HCT116 (cell line): ENCODE results near the gene CBFA2T3. TPM values are rescaled to one million over a fixed set of nuclear protein-coding genes. Genes with fewer than 3 reads are reported as not detected.

ENCODE experiments used
- ATAC-seq: fragments of 200-7000 bp; cut with Tn5 transposase; 2 replicates; pipeline ENCODE4 v1.9.1; 2020; ENCODE audit warnings: mild to moderate bottlenecking, moderate library complexity
- BruUV-seq: library from RNA; stranded (reverse); fragments of 400-500 nt; replicated peaks from 2 replicates; lab custom pipeline; 2021; lab: Mats Ljungman, UMichigan
- CTCF ChIA-PET: fragments of 300-600 bp; sonication (Branson Sonifier 250); formaldehyde crosslinking; loops from one replicate; lab custom pipeline; 2021; ENCODE audit warnings: antibody characterized with exemption; lab: Charles Lee
- POLR2A ChIA-PET: fragments of 300-600, 350-600 bp; sonication (Branson Sonifier 250); formaldehyde crosslinking; loops from one replicate; lab custom pipeline; 2021; ENCODE audit warnings: antibody characterized with exemption; lab: Charles Lee
- RAD21 ChIA-PET, 2 experiments: fragments of 300-600 bp; sonication (Branson Sonifier 250); formaldehyde crosslinking; loops; one replicate each; lab custom pipeline; 2023; ENCODE audit warnings: low total read pairs in 2 of 2; ENCODE audit not compliant: uncharacterized antibody in 2 of 2, unreplicated experiment in 2 of 2, low non-redundant PET in 1 of 2; lab: Charles Lee
- DNase-seq: peaks from one replicate; pipeline ENCODE4 v3.0.0-alpha.2; 2010; ENCODE audit warnings: low read depth, low spot score
- H2AFZ ChIP-seq: fragments of 200-600 bp; shearing (Covaris generic), sonication (generic); 2 replicates; pipeline ENCODE4 v1.6.1; 2017; ENCODE audit warnings: low read depth, mixed run types, mixed read lengths, antibody characterized with exemption, low read length; ENCODE audit not compliant: poor library complexity, severe bottlenecking
- H3K27ac ChIP-seq: 2 replicates; pipeline ENCODE4 v1.5.1; 2012; ENCODE audit warnings: low read depth, low read length
- H3K27me3 ChIP-seq: fragments of 200-600 bp; sonication (generic); 2 replicates; pipeline ENCODE4 v1.6.1; 2016; ENCODE audit warnings: mixed run types, low read length, mixed read lengths; ENCODE audit not compliant: insufficient read depth
- H3K36me3 ChIP-seq, 2 experiments: fragments of 200-500 bp in 1 of 2; fragments of 200-600 bp in 1 of 2; sonication (Bioruptor generic) in 1 of 2; sonication (generic) in 1 of 2; 2 replicates each; pipeline versions ENCODE4 v1.5.1 to v1.6.1; 2014 to 2016; ENCODE audit warnings: low read length in 2 of 2, inconsistent platforms in 1 of 2, mixed read lengths in 1 of 2, mixed run types in 1 of 2; ENCODE audit not compliant: insufficient read depth in 2 of 2, control insufficient read depth in 1 of 2
- H3K4me1 ChIP-seq, 2 experiments: fragments of 200-600 bp in 1 of 2; sonication (generic) in 1 of 2; 2 replicates each; pipeline versions ENCODE4 v1.5.1 to v1.6.1; 2012 to 2017; ENCODE audit warnings: low read length in 2 of 2, inconsistent platforms in 1 of 2, mild to moderate bottlenecking in 1 of 2, mixed read lengths in 1 of 2, mixed run types in 1 of 2, moderate library complexity in 1 of 2; ENCODE audit not compliant: insufficient read depth in 2 of 2, control insufficient read depth in 1 of 2
- H3K4me2 ChIP-seq: fragments of 200-600 bp; sonication (generic); 2 replicates; pipeline ENCODE4 v1.6.1; 2017; ENCODE audit warnings: mixed run types, low read length, mixed read lengths
- H3K4me3 ChIP-seq, 2 experiments: fragments of 200-600 bp in 1 of 2; sonication (generic) in 1 of 2; replicated peaks in 1 of 2; 2 replicates each; pipeline ENCODE4 v1.5.1; 2011 to 2016; ENCODE audit warnings: low read length in 2 of 2, control low read depth in 1 of 2, low read depth in 1 of 2, mild to moderate bottlenecking in 1 of 2, mixed read lengths in 1 of 2, mixed run types in 1 of 2
- H3K79me2 ChIP-seq: fragments of 200-600 bp; sonication (generic); 2 replicates; pipeline ENCODE4 v1.6.1; 2017; ENCODE audit warnings: mild to moderate bottlenecking, mixed run types, low read length, moderate library complexity, mixed read lengths; ENCODE audit not compliant: insufficient read depth
- H3K9ac ChIP-seq: fragments of 200-600 bp; sonication (generic); 2 replicates; pipeline ENCODE4 v1.6.1; 2016; ENCODE audit warnings: low read length, mixed read lengths
- H3K9me2 ChIP-seq: fragments of 200-600 bp; sonication (generic), shearing (Covaris generic); 2 replicates; pipeline ENCODE4 v1.6.1; 2017; ENCODE audit warnings: mixed run types, mild to moderate bottlenecking, moderate library complexity; ENCODE audit not compliant: insufficient read depth
- H3K9me3 ChIP-seq, 2 experiments: fragments of 200-500 bp in 1 of 2; fragments of 200-600 bp in 1 of 2; sonication (Bioruptor generic) in 1 of 2; sonication (generic) in 1 of 2; 2 replicates each; pipeline ENCODE4 v1.6.1; 2014 to 2017; ENCODE audit warnings: low read length in 2 of 2, mixed read lengths in 2 of 2, inconsistent platforms in 1 of 2, low read depth in 1 of 2, mild to moderate bottlenecking in 1 of 2, mixed run types in 1 of 2, moderate library complexity in 1 of 2; ENCODE audit not compliant: control insufficient read depth in 1 of 2, insufficient read depth in 1 of 2
- H4K20me1 ChIP-seq: fragments of 200-600 bp; sonication (generic), shearing (Covaris generic); 2 replicates; pipeline ENCODE4 v1.6.1; 2017; ENCODE audit warnings: mixed run types, mild to moderate bottlenecking, moderate library complexity; ENCODE audit not compliant: insufficient read depth
- CBX3 ChIP-seq: IDR thresholded peaks from 2 replicates; pipeline ENCODE4 v1.6.1; 2012; ENCODE audit warnings: low read depth
- JUND ChIP-seq: IDR thresholded peaks from 2 replicates; pipeline ENCODE4 v1.6.1; 2012
- POLR2A ChIP-seq: IDR thresholded peaks from 2 replicates; pipeline ENCODE4 v1.7.0; 2011; ENCODE audit warnings: borderline replicate concordance; ENCODE audit not compliant: insufficient read depth, insufficient read length; ENCODE audit errors: extremely low read depth
- RAD21 ChIP-seq: IDR thresholded peaks from 2 replicates; pipeline ENCODE4 v1.6.1; 2012; ENCODE audit warnings: low read depth, mild to moderate bottlenecking
- SIN3A ChIP-seq: IDR thresholded peaks from 2 replicates; pipeline ENCODE4 v1.6.1; 2012; ENCODE audit warnings: low read depth
- TCF7L2 ChIP-seq: IDR thresholded peaks from 2 replicates; pipeline ENCODE4 v1.7.0; 2011; ENCODE audit warnings: borderline replicate concordance, inconsistent platforms; ENCODE audit not compliant: insufficient read depth, insufficient read length; ENCODE audit errors: extremely low read depth
- YY1 ChIP-seq: IDR thresholded peaks from 2 replicates; pipeline ENCODE4 v1.6.1; 2011; ENCODE audit warnings: low read length, low read depth, moderate library complexity, mild to moderate bottlenecking; ENCODE audit not compliant: insufficient replicate concordance; ENCODE audit errors: extremely low read depth
- intact Hi-C: fragments of 100-400 bp; cut with micrococcal nuclease; formaldehyde crosslinking; loops from 2 replicates; pipeline ENCODE4 v1.10.0; 2022
- total RNA-seq: library from RNA; stranded (reverse); gene quantifications from one replicate; pipeline ENCODE4 v1.2.1, GENCODE V29; 2021; ENCODE audit not compliant: unreplicated experiment
- TF ChIP-seq, protein P1 (sequence below), 3 experiments: fragments of 200-600 bp in 1 of 3; sonication (generic) in 1 of 3; IDR thresholded peaks in 2 of 3; conservative IDR thresholded peaks in 1 of 3; 2 replicates each; pipeline ENCODE4 v1.5.1; 2012 to 2017; ENCODE audit warnings: low read depth in 2 of 3, low read length in 2 of 3, antibody characterized with exemption in 1 of 3, borderline replicate concordance in 1 of 3, control low read depth in 1 of 3, mild to moderate bottlenecking in 1 of 3, mixed read lengths in 1 of 3, mixed run types in 1 of 3, moderate library complexity in 1 of 3; ENCODE audit not compliant: insufficient read depth in 1 of 3
- TF ChIP-seq, protein P2 (sequence below): IDR thresholded peaks from 2 replicates; pipeline ENCODE4 v1.6.1; 2012
- TF ChIP-seq, protein P3 (sequence below): IDR thresholded peaks from 2 replicates; pipeline ENCODE4 v1.6.1; 2012; ENCODE audit warnings: low read depth

The CBFA2T3 gene
- total RNA-seq, 1 experiment from 2014 or later, result 19.1 TPM

DNA sequence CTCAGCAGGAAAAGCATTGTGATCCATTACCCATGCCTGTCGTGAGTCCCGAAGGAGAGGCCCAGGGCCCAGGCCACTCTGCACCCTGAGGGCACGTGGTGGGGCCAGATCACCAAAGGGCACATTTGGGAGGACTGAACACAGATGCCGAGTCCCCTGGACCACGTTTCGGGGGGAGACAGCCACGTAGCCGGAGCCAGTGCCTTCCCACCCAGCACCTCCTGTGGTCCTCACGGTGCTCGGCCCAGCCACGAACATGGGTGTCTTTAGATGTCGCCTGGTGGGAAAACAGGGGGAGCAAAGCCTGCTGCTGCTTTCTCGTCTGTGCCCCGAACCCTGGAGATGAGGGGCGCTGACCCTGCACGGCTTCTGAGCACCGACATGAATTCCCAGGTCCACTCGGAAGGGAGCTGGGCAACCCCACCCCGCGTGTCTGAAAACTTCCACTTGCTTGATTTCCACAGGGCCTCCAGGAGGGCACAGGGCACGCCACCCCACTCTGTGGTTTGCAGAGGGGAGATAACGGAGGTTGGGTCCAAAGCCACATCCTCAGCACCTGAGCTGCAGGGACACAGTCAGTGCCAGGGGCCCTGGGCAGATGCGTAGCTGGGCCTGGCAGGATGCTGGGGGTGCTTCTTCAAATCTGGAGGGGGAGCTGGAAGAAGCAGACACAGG lies 14.4 kb downstream of the CBFA2T3 start:
- H3K79me2 ChIP-seq, result no peaks in the 10 kb centered on the region
- H4K20me1 ChIP-seq, result no peaks in the 10 kb centered on the region
- no peaks in the 10 kb centered on the region for H3K9me2 ChIP-seq
- CTCF ChIA-PET, result no interaction called here
- no TSS peak for BruUV-seq
- POLR2A ChIA-PET, result no interaction called here
- H3K9ac ChIP-seq, result no peak overlapping the region
- no peak overlapping the region for H3K4me3 ChIP-seq
- no peaks in the 10 kb centered on the region for H3K27me3 ChIP-seq
- H3K36me3 ChIP-seq, result no peaks in the 10 kb centered on the region
- TF ChIP-seq CBX3 (no peak), JUND (no peak), SIN3A (no peak), POLR2A (no peak), RAD21 (no peak)
- TF ChIP-seq, protein P1, sequence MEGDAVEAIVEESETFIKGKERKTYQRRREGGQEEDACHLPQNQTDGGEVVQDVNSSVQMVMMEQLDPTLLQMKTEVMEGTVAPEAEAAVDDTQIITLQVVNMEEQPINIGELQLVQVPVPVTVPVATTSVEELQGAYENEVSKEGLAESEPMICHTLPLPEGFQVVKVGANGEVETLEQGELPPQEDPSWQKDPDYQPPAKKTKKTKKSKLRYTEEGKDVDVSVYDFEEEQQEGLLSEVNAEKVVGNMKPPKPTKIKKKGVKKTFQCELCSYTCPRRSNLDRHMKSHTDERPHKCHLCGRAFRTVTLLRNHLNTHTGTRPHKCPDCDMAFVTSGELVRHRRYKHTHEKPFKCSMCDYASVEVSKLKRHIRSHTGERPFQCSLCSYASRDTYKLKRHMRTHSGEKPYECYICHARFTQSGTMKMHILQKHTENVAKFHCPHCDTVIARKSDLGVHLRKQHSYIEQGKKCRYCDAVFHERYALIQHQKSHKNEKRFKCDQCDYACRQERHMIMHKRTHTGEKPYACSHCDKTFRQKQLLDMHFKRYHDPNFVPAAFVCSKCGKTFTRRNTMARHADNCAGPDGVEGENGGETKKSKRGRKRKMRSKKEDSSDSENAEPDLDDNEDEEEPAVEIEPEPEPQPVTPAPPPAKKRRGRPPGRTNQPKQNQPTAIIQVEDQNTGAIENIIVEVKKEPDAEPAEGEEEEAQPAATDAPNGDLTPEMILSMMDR (IDR thresholded peaks at IDR 0.05 in 2 of 3, conservative IDR thresholded peaks at IDR 0.05 in 1 of 3; ENCODE audit: borderline replicate concordance in 1 of 3, insufficient read depth in 1 of 3, low read depth in 2 of 3, low read length in 2 of 3), result no peak
- TF ChIP-seq, protein P2, sequence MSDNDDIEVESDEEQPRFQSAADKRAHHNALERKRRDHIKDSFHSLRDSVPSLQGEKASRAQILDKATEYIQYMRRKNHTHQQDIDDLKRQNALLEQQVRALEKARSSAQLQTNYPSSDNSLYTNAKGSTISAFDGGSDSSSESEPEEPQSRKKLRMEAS, result no peak
- RAD21 ChIA-PET, result no interaction called here
- DNase-seq (no peak), ATAC-seq (no peak)
- no peaks in the 10 kb centered on the region for H3K4me1 ChIP-seq
- no peak overlapping the region for H3K27ac ChIP-seq
- intact Hi-C loops, result no loop called here
- H2AFZ ChIP-seq, result no peak overlapping the region
- H3K4me2 ChIP-seq, result no peak overlapping the region
- H3K9me3 ChIP-seq, result no peaks in the 10 kb centered on the region

DNA sequence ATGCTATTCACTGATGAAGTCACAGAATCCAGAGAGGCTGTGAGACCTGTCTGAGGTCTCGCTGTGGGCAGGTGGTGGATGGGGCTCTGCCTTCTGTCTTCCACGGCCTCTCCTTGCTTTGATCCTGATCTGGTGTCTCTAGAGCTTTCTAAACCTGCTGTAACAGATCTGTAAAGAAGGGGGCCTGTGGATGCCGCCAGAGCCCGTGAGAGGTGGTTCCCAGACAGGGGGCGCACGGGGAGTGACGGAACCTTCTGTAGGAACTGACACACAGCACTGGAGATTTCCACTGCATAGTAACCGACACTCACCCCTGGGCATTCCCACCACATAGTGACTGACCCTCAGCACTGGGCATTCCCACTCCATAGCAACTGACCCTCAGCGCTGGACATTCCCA lies 16.0 kb downstream of the CBFA2T3 start:
- POLR2A ChIA-PET, result no interaction called here
- Histone ChIP-seq H4K20me1 (no peaks in the 10 kb centered on the region), H3K4me2 (no peak overlapping the region), H2AFZ (no peak overlapping the region), H3K9me3 (no peaks in the 10 kb centered on the region), H3K9ac (no peak overlapping the region), H3K36me3 (no peaks in the 10 kb centered on the region), H3K9me2 (no peaks in the 10 kb centered on the region), H3K79me2 (no peaks in the 10 kb centered on the region), H3K27ac (no peak overlapping the region), H3K4me1 (no peaks in the 10 kb centered on the region), H3K27me3 (peaks cover 4% of the 10 kb centered on the region), H3K4me3 (no peak overlapping the region)
- CTCF ChIA-PET, result no interaction called here
- no TSS peak for BruUV-seq
- RAD21 ChIA-PET, result no interaction called here
- no peak for DNase-seq
- intact Hi-C loops, result no loop called here
- no peak for ATAC-seq
- TF ChIP-seq SIN3A, result no peak
- TF ChIP-seq, protein P1 (IDR thresholded peaks at IDR 0.05 in 2 of 3, conservative IDR thresholded peaks at IDR 0.05 in 1 of 3; ENCODE audit: borderline replicate concordance in 1 of 3, insufficient read depth in 1 of 3, low read depth in 2 of 3, low read length in 2 of 3), result no peak
- TF ChIP-seq YY1, result no peak
- TF ChIP-seq TCF7L2, result no peak
- TF ChIP-seq, protein P3, sequence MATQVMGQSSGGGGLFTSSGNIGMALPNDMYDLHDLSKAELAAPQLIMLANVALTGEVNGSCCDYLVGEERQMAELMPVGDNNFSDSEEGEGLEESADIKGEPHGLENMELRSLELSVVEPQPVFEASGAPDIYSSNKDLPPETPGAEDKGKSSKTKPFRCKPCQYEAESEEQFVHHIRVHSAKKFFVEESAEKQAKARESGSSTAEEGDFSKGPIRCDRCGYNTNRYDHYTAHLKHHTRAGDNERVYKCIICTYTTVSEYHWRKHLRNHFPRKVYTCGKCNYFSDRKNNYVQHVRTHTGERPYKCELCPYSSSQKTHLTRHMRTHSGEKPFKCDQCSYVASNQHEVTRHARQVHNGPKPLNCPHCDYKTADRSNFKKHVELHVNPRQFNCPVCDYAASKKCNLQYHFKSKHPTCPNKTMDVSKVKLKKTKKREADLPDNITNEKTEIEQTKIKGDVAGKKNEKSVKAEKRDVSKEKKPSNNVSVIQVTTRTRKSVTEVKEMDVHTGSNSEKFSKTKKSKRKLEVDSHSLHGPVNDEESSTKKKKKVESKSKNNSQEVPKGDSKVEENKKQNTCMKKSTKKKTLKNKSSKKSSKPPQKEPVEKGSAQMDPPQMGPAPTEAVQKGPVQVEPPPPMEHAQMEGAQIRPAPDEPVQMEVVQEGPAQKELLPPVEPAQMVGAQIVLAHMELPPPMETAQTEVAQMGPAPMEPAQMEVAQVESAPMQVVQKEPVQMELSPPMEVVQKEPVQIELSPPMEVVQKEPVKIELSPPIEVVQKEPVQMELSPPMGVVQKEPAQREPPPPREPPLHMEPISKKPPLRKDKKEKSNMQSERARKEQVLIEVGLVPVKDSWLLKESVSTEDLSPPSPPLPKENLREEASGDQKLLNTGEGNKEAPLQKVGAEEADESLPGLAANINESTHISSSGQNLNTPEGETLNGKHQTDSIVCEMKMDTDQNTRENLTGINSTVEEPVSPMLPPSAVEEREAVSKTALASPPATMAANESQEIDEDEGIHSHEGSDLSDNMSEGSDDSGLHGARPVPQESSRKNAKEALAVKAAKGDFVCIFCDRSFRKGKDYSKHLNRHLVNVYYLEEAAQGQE, result no peak
- no peak for TF ChIP-seq POLR2A
